H9 (cell line): ENCODE results near the gene ZNF362. TPM values are rescaled to one million over a fixed set of nuclear protein-coding genes. Genes with fewer than 3 reads are reported as not detected.
"Not testable (repeated sequence)": the region's sequence is repeated elsewhere in the genome, so short reads cannot be mapped to it uniquely, and the experiment has no call there.

Experiments
- DNase-seq: peaks from one replicate; pipeline ENCODE4 v3.0.0-alpha.2; 2017
- H2AFZ ChIP-seq: one replicate; pipeline ENCODE4 v1.6.1; 2013; ENCODE audit warnings: mild to moderate bottlenecking, low read length, control low read depth, moderate library complexity
- H2AK5ac ChIP-seq: 2 replicates; pipeline ENCODE4 v1.6.1; 2013; ENCODE audit warnings: low read length, control low read depth, mixed read lengths; ENCODE audit not compliant: insufficient read length
- H2BK120ac ChIP-seq: one replicate; pipeline ENCODE4 v1.6.1; 2013; ENCODE audit warnings: low read depth, mild to moderate bottlenecking, low read length, control low read depth, inconsistent platforms; ENCODE audit not compliant: poor library complexity, severe bottlenecking
- H2BK12ac ChIP-seq: 2 replicates; pipeline ENCODE4 v1.6.1; 2013; ENCODE audit warnings: low read length, control low read depth, mixed read lengths, low read depth; ENCODE audit not compliant: insufficient read length
- H2BK15ac ChIP-seq: 2 replicates; pipeline ENCODE4 v1.6.1; 2013; ENCODE audit warnings: low read depth, low read length, control low read depth
- H2BK20ac ChIP-seq: one replicate; pipeline ENCODE4 v1.6.1; 2013; ENCODE audit warnings: low read depth, mild to moderate bottlenecking, low read length, control low read depth, inconsistent platforms; ENCODE audit not compliant: poor library complexity, severe bottlenecking
- H2BK5ac ChIP-seq: 2 replicates; pipeline ENCODE4 v1.6.1; 2013; ENCODE audit warnings: low read length, control low read depth, mixed read lengths; ENCODE audit not compliant: insufficient read length
- H3K14ac ChIP-seq: 2 replicates; pipeline ENCODE4 v1.6.1; 2013; ENCODE audit warnings: low read length, control low read depth; ENCODE audit not compliant: insufficient read depth
- H3K18ac ChIP-seq: 2 replicates; pipeline ENCODE4 v1.6.1; 2013; ENCODE audit warnings: low read depth, mild to moderate bottlenecking, mixed read lengths, low read length, control low read depth; ENCODE audit not compliant: insufficient read length
- H3K23ac ChIP-seq: 2 replicates; pipeline ENCODE4 v1.6.1; 2013; ENCODE audit warnings: low read length, control low read depth, mixed read lengths, low read depth; ENCODE audit not compliant: insufficient read length
- H3K23me2 ChIP-seq: 2 replicates; pipeline ENCODE4 v1.6.1; 2013; ENCODE audit warnings: low read depth, mild to moderate bottlenecking, mixed read lengths, low read length, control low read depth; ENCODE audit not compliant: insufficient read length, poor library complexity, severe bottlenecking
- H3K27ac ChIP-seq: 2 replicates; pipeline ENCODE4 v1.5.1; 2013; ENCODE audit warnings: low read length, control low read depth, mixed read lengths, low read depth; ENCODE audit not compliant: insufficient read length
- H3K27me3 ChIP-seq: 2 replicates; pipeline ENCODE4 v1.6.1; 2013; ENCODE audit warnings: low read length, control low read depth, inconsistent platforms; ENCODE audit not compliant: insufficient read depth
- H3K4ac ChIP-seq: 2 replicates; pipeline ENCODE4 v1.6.1; 2013; ENCODE audit warnings: low read depth, mild to moderate bottlenecking, control low read depth, inconsistent platforms, low read length, moderate library complexity
- H3K4me1 ChIP-seq: 2 replicates; pipeline ENCODE4 v1.6.1; 2013; ENCODE audit warnings: low read length, control low read depth, inconsistent platforms; ENCODE audit not compliant: insufficient read depth
- H3K4me2 ChIP-seq: 2 replicates; pipeline ENCODE4 v1.6.1; 2013; ENCODE audit warnings: low read length, control low read depth, mixed read lengths; ENCODE audit not compliant: insufficient read length, insufficient read depth
- H3K56ac ChIP-seq: 2 replicates; pipeline ENCODE4 v1.6.1; 2013; ENCODE audit warnings: low read depth, mild to moderate bottlenecking, mixed read lengths, low read length, control low read depth; ENCODE audit not compliant: insufficient read length
- H3K79me1 ChIP-seq: 2 replicates; pipeline ENCODE4 v1.6.1; 2013; ENCODE audit warnings: low read depth, mild to moderate bottlenecking, moderate library complexity, low read length, control low read depth, inconsistent platforms; ENCODE audit not compliant: insufficient read depth, poor library complexity, severe bottlenecking
- H3K79me2 ChIP-seq: 2 replicates; pipeline ENCODE4 v1.6.1; 2013; ENCODE audit warnings: low read length, control low read depth, inconsistent platforms; ENCODE audit not compliant: insufficient read depth
- H3K9ac ChIP-seq: 2 replicates; pipeline ENCODE4 v1.6.1; 2013; ENCODE audit warnings: low read length, control low read depth, mixed read lengths; ENCODE audit not compliant: insufficient read length; ENCODE audit errors: extremely low read depth
- H3K9me3 ChIP-seq: one replicate; pipeline ENCODE4 v1.6.1; 2013; ENCODE audit warnings: low read depth, low read length, inconsistent platforms; ENCODE audit not compliant: control insufficient read depth
- H3T11ph ChIP-seq: one replicate; pipeline ENCODE4 v1.6.1; 2013; ENCODE audit warnings: mild to moderate bottlenecking, low read length, control low read depth, inconsistent platforms
- H4K20me1 ChIP-seq: one replicate; pipeline ENCODE4 v1.6.1; 2013; ENCODE audit not compliant: control insufficient read depth, insufficient read length, insufficient read depth
- H4K5ac ChIP-seq: 2 replicates; pipeline ENCODE4 v1.6.1; 2013; ENCODE audit warnings: low read depth, mild to moderate bottlenecking, mixed read lengths, low read length, control low read depth; ENCODE audit not compliant: insufficient read length
- H4K8ac ChIP-seq: replicated peaks from 2 replicates; pipeline ENCODE4 v1.6.1; 2013; ENCODE audit warnings: low read length, control low read depth, mixed read lengths, low read depth; ENCODE audit not compliant: insufficient read length
- H4K91ac ChIP-seq: 2 replicates; pipeline ENCODE4 v1.6.1; 2013; ENCODE audit warnings: low read depth, mild to moderate bottlenecking, moderate library complexity, mixed read lengths, low read length, control low read depth; ENCODE audit not compliant: insufficient read length
- H3K27ac Mint-ChIP-seq, 3 experiments: 2 replicates in 2 of 3; 3 replicates in 1 of 3; pipeline ENCODE4 v1.8.0; 2020 to 2021; ENCODE audit warnings: mixed read lengths in 3 of 3, mild to moderate bottlenecking in 1 of 3, moderate library complexity in 1 of 3
- H3K27me3 Mint-ChIP-seq: 2 replicates; pipeline ENCODE4 v1.8.0; 2021; ENCODE audit warnings: low read depth, mild to moderate bottlenecking, moderate library complexity, mixed read lengths
- H3K36me3 Mint-ChIP-seq, 3 experiments: 2 replicates in 2 of 3; 3 replicates in 1 of 3; pipeline ENCODE4 v1.8.0; 2020 to 2021; ENCODE audit warnings: low read depth in 3 of 3, mixed read lengths in 3 of 3; ENCODE audit not compliant: insufficient read depth in 1 of 3
- H3K4me1 Mint-ChIP-seq, 2 experiments: 2 replicates each; pipeline ENCODE4 v1.8.0; 2020; ENCODE audit warnings: mixed read lengths in 2 of 2
- H3K4me3 Mint-ChIP-seq, 2 experiments: 2 replicates in 1 of 2; 3 replicates in 1 of 2; pipeline ENCODE4 v1.8.0; 2020 to 2021; ENCODE audit warnings: mild to moderate bottlenecking in 2 of 2, mixed read lengths in 2 of 2, moderate library complexity in 1 of 2
- H3K9me3 Mint-ChIP-seq, 2 experiments: 2 replicates in 1 of 2; 3 replicates in 1 of 2; pipeline ENCODE4 v1.8.0; 2020; ENCODE audit warnings: mild to moderate bottlenecking in 2 of 2, mixed read lengths in 2 of 2, moderate library complexity in 1 of 2
- WGBS: extraction: QIAGEN DNeasy Blood & Tissue Kit; methylation state at CpG from one replicate; pipeline ENCODE4 v1.1.7; 2013; ENCODE audit warnings: missing lambda C conversion rate, low lambda C conversion rate, mixed read lengths; ENCODE audit not compliant: insufficient read length; ENCODE audit errors: extremely low coverage; 5-methylcytosine and 5-hydroxymethylcytosine counted together
- total RNA-seq: library from RNA; stranded (reverse); gene quantifications from 2 replicates; pipeline ENCODE4 v1.2.1, GENCODE V29; 2021
- TF ChIP-seq, protein P1 (sequence below): fragments of 200-600 bp; sonication (generic); conservative IDR thresholded peaks from 3 replicates; pipeline ENCODE4 v1.8.0; 2021; ENCODE audit warnings: antibody characterized with exemption, mild to moderate bottlenecking

Gene ZNF362
- total RNA-seq, 1 experiment from 2014 or later: 18.7 TPM

- Histone ChIP-seq H3K4me2 (no peak overlapping the region), H2BK12ac (no peak overlapping the region), H3K56ac (no peak overlapping the region), H2BK5ac (no peak overlapping the region), H3K79me2 (no peaks in the 10 kb centered on the region), H3K79me1 (no peaks in the 10 kb centered on the region), H2AK5ac (no peak overlapping the region), H2BK120ac (no peak overlapping the region), H3K9me3 (no peaks in the 10 kb centered on the region), H3K4me1 (no peaks in the 10 kb centered on the region), H3K23ac (no peak overlapping the region), H2BK15ac (no peak overlapping the region), H3K9ac (no peak overlapping the region), H3K27ac (no peak overlapping the region), H2AFZ (no peak overlapping the region), H4K20me1 (no peaks in the 10 kb centered on the region), H4K5ac (no peak overlapping the region), H3K23me2 (no peaks in the 10 kb centered on the region), H3K14ac (no peak overlapping the region), H3K4ac (no peak overlapping the region), H4K91ac (no peak overlapping the region), H4K8ac (no peak overlapping the region), H3K18ac (no peak overlapping the region), H3K27me3 (no peaks in the 10 kb centered on the region), H2BK20ac (no peak overlapping the region), H3T11ph (no peak overlapping the region)
- Mint-ChIP-seq H3K9me3 (no peaks in the 10 kb centered on the region; a peak in 1 of 5 replicates), H3K4me1 (peaks cover 3% of the 10 kb centered on the region in 2 experiments; a peak in 2 of 4 replicates), H3K27me3 (no peaks in the 10 kb centered on the region; the same call in 1 of the 2 replicates), H3K36me3 (peaks cover 10 to 27% (median 23%) of the 10 kb centered on the region in 3 experiments; a peak in 6 of 7 replicates), H3K4me3 (no peak overlapping the region), H3K27ac (no peak overlapping the region; a peak in 1 of 7 replicates)
- WGBS: no CpG with 5 or more reads among the region's 3 CpGs
- TF ChIP-seq, protein P1, sequence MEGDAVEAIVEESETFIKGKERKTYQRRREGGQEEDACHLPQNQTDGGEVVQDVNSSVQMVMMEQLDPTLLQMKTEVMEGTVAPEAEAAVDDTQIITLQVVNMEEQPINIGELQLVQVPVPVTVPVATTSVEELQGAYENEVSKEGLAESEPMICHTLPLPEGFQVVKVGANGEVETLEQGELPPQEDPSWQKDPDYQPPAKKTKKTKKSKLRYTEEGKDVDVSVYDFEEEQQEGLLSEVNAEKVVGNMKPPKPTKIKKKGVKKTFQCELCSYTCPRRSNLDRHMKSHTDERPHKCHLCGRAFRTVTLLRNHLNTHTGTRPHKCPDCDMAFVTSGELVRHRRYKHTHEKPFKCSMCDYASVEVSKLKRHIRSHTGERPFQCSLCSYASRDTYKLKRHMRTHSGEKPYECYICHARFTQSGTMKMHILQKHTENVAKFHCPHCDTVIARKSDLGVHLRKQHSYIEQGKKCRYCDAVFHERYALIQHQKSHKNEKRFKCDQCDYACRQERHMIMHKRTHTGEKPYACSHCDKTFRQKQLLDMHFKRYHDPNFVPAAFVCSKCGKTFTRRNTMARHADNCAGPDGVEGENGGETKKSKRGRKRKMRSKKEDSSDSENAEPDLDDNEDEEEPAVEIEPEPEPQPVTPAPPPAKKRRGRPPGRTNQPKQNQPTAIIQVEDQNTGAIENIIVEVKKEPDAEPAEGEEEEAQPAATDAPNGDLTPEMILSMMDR: no peak
- DNase-seq: no peak
These were observed 33.5 kb downstream of the ZNF362 start for GRCh38 chr1:33289858-33290154.

DNA sequence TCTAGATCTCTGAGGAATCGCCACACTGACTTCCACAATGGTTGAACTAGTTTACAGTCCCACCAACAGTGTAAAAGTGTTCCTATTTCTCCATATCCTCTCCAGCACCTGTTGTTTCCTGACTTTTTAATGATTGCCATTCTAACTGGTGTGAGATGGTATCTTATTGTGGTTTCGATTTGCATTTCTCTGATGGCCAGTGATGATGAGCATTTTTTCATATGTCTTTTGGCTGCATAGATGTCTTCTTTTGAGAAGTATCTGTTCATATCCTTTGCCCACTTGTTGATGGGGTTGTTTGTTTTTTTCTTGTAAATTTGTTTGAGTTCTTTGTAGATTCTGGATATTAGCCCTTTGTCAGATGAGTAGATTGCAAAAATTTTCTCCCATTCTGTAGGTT, 34.3 kb downstream of the ZNF362 start:
- not testable (repeated sequence) for H3K18ac ChIP-seq, DNase-seq, H3K23ac ChIP-seq, H3K9ac ChIP-seq, H2AFZ ChIP-seq, H4K5ac ChIP-seq, H3K9me3 ChIP-seq, H3K27me3 Mint-ChIP-seq, H2AK5ac ChIP-seq, H3K14ac ChIP-seq, H3K27ac ChIP-seq, H3K23me2 ChIP-seq, H2BK120ac ChIP-seq, H3K4ac ChIP-seq, H3K79me2 ChIP-seq, H4K8ac ChIP-seq, H2BK20ac ChIP-seq, H2BK15ac ChIP-seq, H3K4me1 Mint-ChIP-seq, H3K56ac ChIP-seq, H3K27me3 ChIP-seq, H3K27ac Mint-ChIP-seq, H2BK12ac ChIP-seq, H3K4me3 Mint-ChIP-seq, H2BK5ac ChIP-seq, H3K4me1 ChIP-seq, H4K91ac ChIP-seq, H3T11ph ChIP-seq, H3K9me3 Mint-ChIP-seq, H3K4me2 ChIP-seq, H4K20me1 ChIP-seq, H3K79me1 ChIP-seq
- WGBS: no CpG with 5 or more reads among the region's 2 CpGs
- peaks cover 10 to 26% (median 23%) of the 10 kb centered on the region in 3 experiments; a peak in 6 of 7 replicates for H3K36me3 Mint-ChIP-seq
